HCT116 (cell line): ENCODE measurements around the gene MCAT. TPM values are rescaled to one million over a fixed set of nuclear protein-coding genes. Genes with fewer than 3 reads are reported as not detected.
A peak's percentile ranks its signal among the peaks of the same experiment; 100 is the strongest.

Experiments
- ATAC-seq: fragments of 200-7000 bp; cut with Tn5 transposase; 2 replicates; pipeline ENCODE4 v1.9.1; 2020; ENCODE audit warnings: mild to moderate bottlenecking, moderate library complexity
- BruUV-seq: library from RNA; stranded (reverse); fragments of 400-500 nt; replicated peaks from 2 replicates; lab custom pipeline; 2021; lab: Mats Ljungman, UMichigan
- CTCF ChIA-PET: fragments of 300-600 bp; sonication (Branson Sonifier 250); formaldehyde crosslinking; loops from one replicate; lab custom pipeline; 2021; ENCODE audit warnings: antibody characterized with exemption; lab: Charles Lee
- POLR2A ChIA-PET: fragments of 300-600, 350-600 bp; sonication (Branson Sonifier 250); formaldehyde crosslinking; loops from one replicate; lab custom pipeline; 2021; ENCODE audit warnings: antibody characterized with exemption; lab: Charles Lee
- RAD21 ChIA-PET, 2 experiments: fragments of 300-600 bp; sonication (Branson Sonifier 250); formaldehyde crosslinking; loops; one replicate each; lab custom pipeline; 2023; ENCODE audit warnings: low total read pairs in 2 of 2; ENCODE audit not compliant: uncharacterized antibody in 2 of 2, unreplicated experiment in 2 of 2, low non-redundant PET in 1 of 2; lab: Charles Lee
- DNase-seq: peaks from one replicate; pipeline ENCODE4 v3.0.0-alpha.2; 2010; ENCODE audit warnings: low read depth, low spot score
- H2AFZ ChIP-seq: fragments of 200-600 bp; shearing (Covaris generic), sonication (generic); 2 replicates; pipeline ENCODE4 v1.6.1; 2017; ENCODE audit warnings: low read depth, mixed run types, mixed read lengths, antibody characterized with exemption, low read length; ENCODE audit not compliant: poor library complexity, severe bottlenecking
- H3K27ac ChIP-seq: 2 replicates; pipeline ENCODE4 v1.5.1; 2012; ENCODE audit warnings: low read depth, low read length
- H3K27me3 ChIP-seq: fragments of 200-600 bp; sonication (generic); 2 replicates; pipeline ENCODE4 v1.6.1; 2016; ENCODE audit warnings: mixed run types, low read length, mixed read lengths; ENCODE audit not compliant: insufficient read depth
- H3K36me3 ChIP-seq, 2 experiments: fragments of 200-500 bp in 1 of 2; fragments of 200-600 bp in 1 of 2; sonication (Bioruptor generic) in 1 of 2; sonication (generic) in 1 of 2; 2 replicates each; pipeline versions ENCODE4 v1.5.1 to v1.6.1; 2014 to 2016; ENCODE audit warnings: low read length in 2 of 2, inconsistent platforms in 1 of 2, mixed read lengths in 1 of 2, mixed run types in 1 of 2; ENCODE audit not compliant: insufficient read depth in 2 of 2, control insufficient read depth in 1 of 2
- H3K4me1 ChIP-seq, 2 experiments: fragments of 200-600 bp in 1 of 2; sonication (generic) in 1 of 2; 2 replicates each; pipeline versions ENCODE4 v1.5.1 to v1.6.1; 2012 to 2017; ENCODE audit warnings: low read length in 2 of 2, inconsistent platforms in 1 of 2, mild to moderate bottlenecking in 1 of 2, mixed read lengths in 1 of 2, mixed run types in 1 of 2, moderate library complexity in 1 of 2; ENCODE audit not compliant: insufficient read depth in 2 of 2, control insufficient read depth in 1 of 2
- H3K4me2 ChIP-seq: fragments of 200-600 bp; sonication (generic); 2 replicates; pipeline ENCODE4 v1.6.1; 2017; ENCODE audit warnings: mixed run types, low read length, mixed read lengths
- H3K4me3 ChIP-seq, 2 experiments: fragments of 200-600 bp in 1 of 2; sonication (generic) in 1 of 2; replicated peaks in 1 of 2; 2 replicates each; pipeline ENCODE4 v1.5.1; 2011 to 2016; ENCODE audit warnings: low read length in 2 of 2, control low read depth in 1 of 2, low read depth in 1 of 2, mild to moderate bottlenecking in 1 of 2, mixed read lengths in 1 of 2, mixed run types in 1 of 2
- H3K79me2 ChIP-seq: fragments of 200-600 bp; sonication (generic); 2 replicates; pipeline ENCODE4 v1.6.1; 2017; ENCODE audit warnings: mild to moderate bottlenecking, mixed run types, low read length, moderate library complexity, mixed read lengths; ENCODE audit not compliant: insufficient read depth
- H3K9ac ChIP-seq: fragments of 200-600 bp; sonication (generic); 2 replicates; pipeline ENCODE4 v1.6.1; 2016; ENCODE audit warnings: low read length, mixed read lengths
- H3K9me2 ChIP-seq: fragments of 200-600 bp; sonication (generic), shearing (Covaris generic); 2 replicates; pipeline ENCODE4 v1.6.1; 2017; ENCODE audit warnings: mixed run types, mild to moderate bottlenecking, moderate library complexity; ENCODE audit not compliant: insufficient read depth
- H3K9me3 ChIP-seq, 2 experiments: fragments of 200-500 bp in 1 of 2; fragments of 200-600 bp in 1 of 2; sonication (Bioruptor generic) in 1 of 2; sonication (generic) in 1 of 2; 2 replicates each; pipeline ENCODE4 v1.6.1; 2014 to 2017; ENCODE audit warnings: low read length in 2 of 2, mixed read lengths in 2 of 2, inconsistent platforms in 1 of 2, low read depth in 1 of 2, mild to moderate bottlenecking in 1 of 2, mixed run types in 1 of 2, moderate library complexity in 1 of 2; ENCODE audit not compliant: control insufficient read depth in 1 of 2, insufficient read depth in 1 of 2
- H4K20me1 ChIP-seq: fragments of 200-600 bp; sonication (generic), shearing (Covaris generic); 2 replicates; pipeline ENCODE4 v1.6.1; 2017; ENCODE audit warnings: mixed run types, mild to moderate bottlenecking, moderate library complexity; ENCODE audit not compliant: insufficient read depth
- ELF1 ChIP-seq: IDR thresholded peaks from 2 replicates; pipeline ENCODE4 v1.6.1; 2012; ENCODE audit warnings: low read depth, borderline replicate concordance
- EZH2 ChIP-seq: fragments of 200-600 bp; sonication (generic); IDR thresholded peaks from 2 replicates; pipeline ENCODE4 v1.6.1; 2017; ENCODE audit warnings: antibody characterized with exemption, mixed run types
- JUND ChIP-seq: IDR thresholded peaks from 2 replicates; pipeline ENCODE4 v1.6.1; 2012
- POLR2A ChIP-seq: IDR thresholded peaks from 2 replicates; pipeline ENCODE4 v1.7.0; 2011; ENCODE audit warnings: borderline replicate concordance; ENCODE audit not compliant: insufficient read depth, insufficient read length; ENCODE audit errors: extremely low read depth
- POLR2AphosphoS5 ChIP-seq: IDR thresholded peaks from 2 replicates; pipeline ENCODE4 v1.6.1; 2011; ENCODE audit warnings: mild to moderate bottlenecking, low read depth, low read length, moderate library complexity
- RAD21 ChIP-seq: IDR thresholded peaks from 2 replicates; pipeline ENCODE4 v1.6.1; 2012; ENCODE audit warnings: low read depth, mild to moderate bottlenecking
- SIN3A ChIP-seq: IDR thresholded peaks from 2 replicates; pipeline ENCODE4 v1.6.1; 2012; ENCODE audit warnings: low read depth
- SP1 ChIP-seq: IDR thresholded peaks from 2 replicates; pipeline ENCODE4 v1.6.1; 2012; ENCODE audit warnings: low read depth
- YY1 ChIP-seq: IDR thresholded peaks from 2 replicates; pipeline ENCODE4 v1.6.1; 2011; ENCODE audit warnings: low read length, low read depth, moderate library complexity, mild to moderate bottlenecking; ENCODE audit not compliant: insufficient replicate concordance; ENCODE audit errors: extremely low read depth
- ZFX ChIP-seq: fragments of 450-650 bp; IDR thresholded peaks from 2 replicates; pipeline ENCODE4 v1.6.1; 2017
- intact Hi-C: fragments of 100-400 bp; cut with micrococcal nuclease; formaldehyde crosslinking; loops from 2 replicates; pipeline ENCODE4 v1.10.0; 2022
- total RNA-seq: library from RNA; stranded (reverse); gene quantifications from one replicate; pipeline ENCODE4 v1.2.1, GENCODE V29; 2021; ENCODE audit not compliant: unreplicated experiment
- TF ChIP-seq, protein P1 (sequence below), 3 experiments: fragments of 200-600 bp in 1 of 3; sonication (generic) in 1 of 3; IDR thresholded peaks in 2 of 3; conservative IDR thresholded peaks in 1 of 3; 2 replicates each; pipeline ENCODE4 v1.5.1; 2012 to 2017; ENCODE audit warnings: low read depth in 2 of 3, low read length in 2 of 3, antibody characterized with exemption in 1 of 3, borderline replicate concordance in 1 of 3, control low read depth in 1 of 3, mild to moderate bottlenecking in 1 of 3, mixed read lengths in 1 of 3, mixed run types in 1 of 3, moderate library complexity in 1 of 3; ENCODE audit not compliant: insufficient read depth in 1 of 3
- TF ChIP-seq, protein P2 (sequence below): IDR thresholded peaks from 2 replicates; pipeline ENCODE4 v1.6.1; 2012

Gene MCAT
- total RNA-seq, 1 experiment from 2014 or later: 34.8 TPM

DNA sequence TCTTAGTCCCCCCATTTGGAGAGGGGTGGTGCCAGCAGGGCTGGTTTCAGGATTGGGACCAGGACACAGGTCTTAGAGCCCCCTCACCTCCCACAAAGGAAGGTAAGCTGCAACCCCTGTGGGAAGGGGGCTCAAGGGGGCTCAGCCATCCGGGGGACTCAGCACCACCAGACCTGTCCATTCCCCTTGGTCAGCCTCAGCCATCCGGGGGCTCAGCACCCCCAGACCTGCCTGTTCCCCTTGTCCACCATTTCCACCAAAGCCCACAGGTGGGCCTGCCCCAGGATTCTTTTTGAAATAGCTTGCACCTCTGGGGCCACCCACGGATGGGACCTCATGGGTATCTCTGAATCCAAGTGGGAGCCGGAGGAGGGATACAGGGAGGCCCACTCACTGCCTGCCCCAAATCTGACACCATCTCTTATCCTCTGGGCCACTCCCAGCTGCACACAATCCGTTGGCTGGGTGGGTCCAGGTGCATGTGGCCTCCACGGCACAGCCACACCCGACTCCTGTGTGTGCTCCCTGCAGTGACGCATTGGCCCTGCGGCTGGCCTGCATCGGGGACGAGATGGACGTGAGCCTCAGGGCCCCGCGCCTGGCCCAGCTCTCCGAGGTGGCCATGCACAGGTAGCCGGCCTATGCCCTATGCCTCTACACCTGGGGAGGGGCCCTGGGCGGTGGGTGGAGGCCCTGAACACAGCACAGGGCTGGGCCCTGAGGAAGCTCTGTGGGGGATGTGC lies 15.9 kb downstream of the MCAT start:
- H3K9me3 ChIP-seq: no peaks in the 10 kb centered on the region
- H3K27me3 ChIP-seq: no peaks in the 10 kb centered on the region
- TF ChIP-seq SIN3A (peak; percentile 71), RAD21 (no peak), JUND (no peak), YY1 (peak; percentile 41), SP1 (peak; percentile 60; the same call in 1 of the 2 replicates), POLR2AphosphoS5 (peak; percentile 89), ZFX (peak; percentile 59), ELF1 (no peak), EZH2 (no peak), POLR2A (no peak)
- TF ChIP-seq, protein P1, sequence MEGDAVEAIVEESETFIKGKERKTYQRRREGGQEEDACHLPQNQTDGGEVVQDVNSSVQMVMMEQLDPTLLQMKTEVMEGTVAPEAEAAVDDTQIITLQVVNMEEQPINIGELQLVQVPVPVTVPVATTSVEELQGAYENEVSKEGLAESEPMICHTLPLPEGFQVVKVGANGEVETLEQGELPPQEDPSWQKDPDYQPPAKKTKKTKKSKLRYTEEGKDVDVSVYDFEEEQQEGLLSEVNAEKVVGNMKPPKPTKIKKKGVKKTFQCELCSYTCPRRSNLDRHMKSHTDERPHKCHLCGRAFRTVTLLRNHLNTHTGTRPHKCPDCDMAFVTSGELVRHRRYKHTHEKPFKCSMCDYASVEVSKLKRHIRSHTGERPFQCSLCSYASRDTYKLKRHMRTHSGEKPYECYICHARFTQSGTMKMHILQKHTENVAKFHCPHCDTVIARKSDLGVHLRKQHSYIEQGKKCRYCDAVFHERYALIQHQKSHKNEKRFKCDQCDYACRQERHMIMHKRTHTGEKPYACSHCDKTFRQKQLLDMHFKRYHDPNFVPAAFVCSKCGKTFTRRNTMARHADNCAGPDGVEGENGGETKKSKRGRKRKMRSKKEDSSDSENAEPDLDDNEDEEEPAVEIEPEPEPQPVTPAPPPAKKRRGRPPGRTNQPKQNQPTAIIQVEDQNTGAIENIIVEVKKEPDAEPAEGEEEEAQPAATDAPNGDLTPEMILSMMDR (IDR thresholded peaks at IDR 0.05 in 2 of 3, conservative IDR thresholded peaks at IDR 0.05 in 1 of 3; ENCODE audit: borderline replicate concordance in 1 of 3, insufficient read depth in 1 of 3, low read depth in 2 of 3, low read length in 2 of 3): no peak
- TF ChIP-seq, protein P2, sequence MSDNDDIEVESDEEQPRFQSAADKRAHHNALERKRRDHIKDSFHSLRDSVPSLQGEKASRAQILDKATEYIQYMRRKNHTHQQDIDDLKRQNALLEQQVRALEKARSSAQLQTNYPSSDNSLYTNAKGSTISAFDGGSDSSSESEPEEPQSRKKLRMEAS: peak; percentile 93
- no peaks in the 10 kb centered on the region for H3K9me2 ChIP-seq
- ATAC-seq (peak; percentile 78), DNase-seq (peak; percentile 69)
- ChIA-PET CTCF (interaction anchor here (2.1 to 2.6 kb wide), 2 partner anchors 9 to 37 kb away, joined by 7 to 10 read pairs; no protein-coding TSS in a partner anchor), RAD21 (interaction anchor here in 1 of 2 experiments (0.6 to 1.0 kb wide), 2 partner anchors 9 to 512 kb away, joined by 3 to 4 read pairs; no protein-coding TSS in a partner anchor), POLR2A (interaction anchor here (0.9 to 3.1 kb wide), 10 partner anchors 9 to 512 kb away, joined by 3 to 28 read pairs (median 4); partner anchors contain the start of genes BIK, PACSIN2, POLDIP3 and TSPO)
- BruUV-seq: TSS peak; percentile 51
- H3K36me3 ChIP-seq: peaks cover 3 to 17% of the 10 kb centered on the region in 2 experiments; a peak in 3 of 4 replicates
- H4K20me1 ChIP-seq: no peaks in the 10 kb centered on the region
- no peak overlapping the region for H2AFZ ChIP-seq
- H3K4me3 ChIP-seq: peak overlapping the region; percentile 71 to 76
- intact Hi-C loops: no loop called here
- H3K9ac ChIP-seq: peak overlapping the region; percentile 93
- H3K79me2 ChIP-seq: peaks cover 38% of the 10 kb centered on the region
- peak overlapping the region; percentile 99 for H3K27ac ChIP-seq
- peak overlapping the region; percentile 99 for H3K4me2 ChIP-seq
- peaks cover 35 to 59% of the 10 kb centered on the region in 2 experiments for H3K4me1 ChIP-seq
